K562 (cell line): ENCODE results near the gene DAGLB. TPM values are rescaled to one million over a fixed set of nuclear protein-coding genes. Genes with fewer than 3 reads are reported as not detected.

Experiments
- ADNP ChIP-seq: fragments of 200-800 bp; sonication (Bioruptor generic); IDR thresholded peaks from 2 replicates; pipeline ENCODE4 v1.6.1; 2016; ENCODE audit warnings: missing genetic modification characterization, missing compliant biosample characterization
- CGGBP1 ChIP-seq: fragments of 250-450 bp; sonication (Bioruptor Pico); IDR thresholded peaks from 2 replicates; pipeline ENCODE4 v1.9.0; 2021; ENCODE audit warnings: mild to moderate bottlenecking
- E2F1 ChIP-seq: sonication (generic); formaldehyde crosslinking; IDR thresholded peaks from 2 replicates; pipeline ENCODE4 v1.8.1; 2023; ENCODE audit warnings: mild to moderate bottlenecking, missing genetic modification reagents, moderate library complexity
- ETS1 ChIP-seq: conservative IDR thresholded peaks from 2 replicates; pipeline ENCODE4 v1.6.1; 2011; ENCODE audit warnings: low read depth, mild to moderate bottlenecking, low read length; ENCODE audit not compliant: control insufficient read depth
- FIP1L1 ChIP-seq: fragments of 200-400 bp; formaldehyde crosslinking; IDR thresholded peaks from 2 replicates; pipeline ENCODE4 v1.6.1; 2018; ENCODE audit warnings: mild to moderate bottlenecking, low read depth, low read length; ENCODE audit not compliant: poor library complexity, severe bottlenecking
- PTTG1 ChIP-seq: fragments of 450-650 bp; IDR thresholded peaks from 2 replicates; pipeline ENCODE4 v1.6.1; 2016; ENCODE audit warnings: low read depth, mild to moderate bottlenecking, missing genetic modification characterization, missing compliant biosample characterization
- TEAD4 ChIP-seq, 2 experiments: sonication (generic) in 1 of 2; formaldehyde crosslinking in 1 of 2; IDR thresholded peaks; 2 replicates each; pipeline versions ENCODE4 v1.6.1 to v1.8.0; 2012 to 2022; ENCODE audit warnings: borderline replicate concordance in 1 of 2, inconsistent platforms in 1 of 2, low read length in 1 of 2, mild to moderate bottlenecking in 1 of 2, missing genetic modification reagents in 1 of 2
- ZBTB40 ChIP-seq, 2 experiments: fragments of 450-650 bp in 1 of 2; sonication (generic) in 1 of 2; formaldehyde crosslinking in 1 of 2; IDR thresholded peaks; 2 replicates each; pipeline versions ENCODE4 v1.7.1 to v1.9.0; 2016 to 2022; ENCODE audit warnings: inconsistent platforms in 1 of 2, mild to moderate bottlenecking in 1 of 2, missing genetic modification reagents in 1 of 2
- ZNF445 ChIP-seq: fragments of 250-450 bp; sonication (Bioruptor Pico); IDR thresholded peaks from 2 replicates; pipeline ENCODE4 v1.4.0; 2020; ENCODE audit warnings: low read depth, mild to moderate bottlenecking, moderate library complexity
- polyA plus RNA-seq, 8 experiments: library from polyadenylated mRNA; depleted of rRNA in 4 of 8; stranded (reverse) in 5 of 8; unstranded in 3 of 8; fragments of >200 nt; fragmentation: Nextera tagmentation in 2 of 8; fragmentation: Illumina TruSeq in 1 of 8; extraction: Ambion mirVana in 2 of 8; extraction: Trizol in 1 of 8; gene quantifications; 2 replicates each; pipeline versions ENCODE4 v1.2.1 to v1.2.3, GENCODE V29; 2011 to 2014; ENCODE audit warnings: inconsistent platforms in 1 of 8, missing spikeins in 1 of 8
- total RNA-seq, 7 experiments: library from RNA; depleted of rRNA in 6 of 7; stranded (reverse); fragments of >200 nt in 6 of 7; fragmentation: Illumina TruSeq in 2 of 7; extraction: Trizol in 2 of 7; gene quantifications; 2 replicates each; pipeline versions ENCODE4 v1.2.1 to v1.2.3, GENCODE V29; 2011 to 2021; ENCODE audit warnings: low replicate concordance in 1 of 7

Gene DAGLB
- total and polyA plus RNA-seq, 9 of the 15 experiments (the other 6 are each of a cell fraction or from before 2014, with no cell fraction given) = 0.92 to 16.4 (median 9.3) TPM

- TF ChIP-seq ZBTB40 (IDR thresholded peaks at IDR 0.05) (no peak), ZBTB40 (CRISPR knock-in tag; IDR thresholded peaks at IDR 0.05) (no peak), ADNP (tag) (no peak), E2F1 (CRISPR knock-in tag) (no peak), FIP1L1 (no peak), PTTG1 (tag) (no peak), CGGBP1 (CRISPR knock-in tag) (no peak), TEAD4 (IDR thresholded peaks at IDR 0.05; ENCODE audit: low read length) (no peak), TEAD4 (CRISPR knock-in tag; IDR thresholded peaks at IDR 0.05; ENCODE audit: borderline replicate concordance) (no peak), ETS1 (no peak), ZNF445 (no peak)
These were observed 21.8 kb downstream of the DAGLB start (continued) for GRCh38 chr7:6425948-6426347.
